Body of pancreas (tissue), 4 donors: ENCODE results near the gene STOX2.

ENCODE experiments used
- POLR2A ChIP-seq, 3 donors: fragments of 450-650 bp; IDR thresholded peaks; one replicate each; pipeline ENCODE4 v1.6.1; 2016; ENCODE audit warnings: antibody characterized with exemption in 3 of 3, mild to moderate bottlenecking in 2 of 3
- TF ChIP-seq, protein P1 (sequence below), 7 experiments: fragments of 450-650 bp in 4 of 7; fragments of 200-600 bp in 3 of 7; sonication (generic) in 3 of 7; IDR thresholded peaks; one replicate each; pipeline ENCODE4 v1.5.1; 2016 to 2019; ENCODE audit warnings: antibody characterized with exemption in 7 of 7

GRCh38 chr4:183996868-183997267 lies 91.8 kb downstream of the STOX2 start:
- TF ChIP-seq, protein P1, sequence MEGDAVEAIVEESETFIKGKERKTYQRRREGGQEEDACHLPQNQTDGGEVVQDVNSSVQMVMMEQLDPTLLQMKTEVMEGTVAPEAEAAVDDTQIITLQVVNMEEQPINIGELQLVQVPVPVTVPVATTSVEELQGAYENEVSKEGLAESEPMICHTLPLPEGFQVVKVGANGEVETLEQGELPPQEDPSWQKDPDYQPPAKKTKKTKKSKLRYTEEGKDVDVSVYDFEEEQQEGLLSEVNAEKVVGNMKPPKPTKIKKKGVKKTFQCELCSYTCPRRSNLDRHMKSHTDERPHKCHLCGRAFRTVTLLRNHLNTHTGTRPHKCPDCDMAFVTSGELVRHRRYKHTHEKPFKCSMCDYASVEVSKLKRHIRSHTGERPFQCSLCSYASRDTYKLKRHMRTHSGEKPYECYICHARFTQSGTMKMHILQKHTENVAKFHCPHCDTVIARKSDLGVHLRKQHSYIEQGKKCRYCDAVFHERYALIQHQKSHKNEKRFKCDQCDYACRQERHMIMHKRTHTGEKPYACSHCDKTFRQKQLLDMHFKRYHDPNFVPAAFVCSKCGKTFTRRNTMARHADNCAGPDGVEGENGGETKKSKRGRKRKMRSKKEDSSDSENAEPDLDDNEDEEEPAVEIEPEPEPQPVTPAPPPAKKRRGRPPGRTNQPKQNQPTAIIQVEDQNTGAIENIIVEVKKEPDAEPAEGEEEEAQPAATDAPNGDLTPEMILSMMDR (IDR thresholded peaks at IDR 0.05): no peak
- no peak for TF ChIP-seq POLR2A (IDR thresholded peaks at IDR 0.05)
